ENCODE measurements around the gene FOXO3. TPM values are rescaled to one million over a fixed set of nuclear protein-coding genes. Genes with fewer than 3 reads are reported as not detected.

FOXO3 gene
- total RNA-seq, 1 donor from 2014 or later, result 45.2 TPM

GRCh38 chr6:108625581-108625980, 64.9 kb downstream of the FOXO3 start:
- H3K9me3 Mint-ChIP-seq (ENCODE audit: low read depth), result no peaks in the 10 kb centered on the region
- no peak for DNase-seq (ENCODE audit: low spot score, unreplicated experiment)
- TF ChIP-seq, protein P1, sequence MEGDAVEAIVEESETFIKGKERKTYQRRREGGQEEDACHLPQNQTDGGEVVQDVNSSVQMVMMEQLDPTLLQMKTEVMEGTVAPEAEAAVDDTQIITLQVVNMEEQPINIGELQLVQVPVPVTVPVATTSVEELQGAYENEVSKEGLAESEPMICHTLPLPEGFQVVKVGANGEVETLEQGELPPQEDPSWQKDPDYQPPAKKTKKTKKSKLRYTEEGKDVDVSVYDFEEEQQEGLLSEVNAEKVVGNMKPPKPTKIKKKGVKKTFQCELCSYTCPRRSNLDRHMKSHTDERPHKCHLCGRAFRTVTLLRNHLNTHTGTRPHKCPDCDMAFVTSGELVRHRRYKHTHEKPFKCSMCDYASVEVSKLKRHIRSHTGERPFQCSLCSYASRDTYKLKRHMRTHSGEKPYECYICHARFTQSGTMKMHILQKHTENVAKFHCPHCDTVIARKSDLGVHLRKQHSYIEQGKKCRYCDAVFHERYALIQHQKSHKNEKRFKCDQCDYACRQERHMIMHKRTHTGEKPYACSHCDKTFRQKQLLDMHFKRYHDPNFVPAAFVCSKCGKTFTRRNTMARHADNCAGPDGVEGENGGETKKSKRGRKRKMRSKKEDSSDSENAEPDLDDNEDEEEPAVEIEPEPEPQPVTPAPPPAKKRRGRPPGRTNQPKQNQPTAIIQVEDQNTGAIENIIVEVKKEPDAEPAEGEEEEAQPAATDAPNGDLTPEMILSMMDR (IDR thresholded peaks at IDR 0.05; ENCODE audit: unreplicated experiment), result no peak
- no peaks in the 10 kb centered on the region for H3K27me3 Mint-ChIP-seq
- peaks cover 2% of the 10 kb centered on the region for H3K36me3 Mint-ChIP-seq (ENCODE audit: insufficient read depth)
- H3K27ac Mint-ChIP-seq, result no peak overlapping the region
- H3K4me1 Mint-ChIP-seq (ENCODE audit: low read depth), result peaks cover 4% of the 10 kb centered on the region
- no peak overlapping the region for H3K4me3 Mint-ChIP-seq (ENCODE audit: low read depth)

DNA sequence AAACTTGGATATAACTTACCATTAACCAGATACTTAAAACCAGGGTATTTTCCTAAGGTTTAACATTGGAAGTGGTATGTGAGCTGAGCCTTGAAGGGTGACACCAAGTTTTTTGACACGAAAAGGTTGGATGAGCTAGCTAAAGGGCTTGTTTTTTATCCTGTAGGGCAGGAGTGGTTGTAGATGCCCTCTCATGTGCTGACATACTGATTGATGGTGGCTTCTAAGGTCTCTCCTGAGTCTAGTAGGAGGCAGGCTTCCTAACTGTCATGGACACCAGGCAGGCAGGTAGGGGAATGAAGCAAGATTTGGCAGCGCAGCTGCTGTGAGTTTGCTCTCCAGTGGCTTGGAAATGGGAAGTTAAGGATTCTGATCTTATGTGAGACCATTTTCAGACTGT, 66.1 kb downstream of the FOXO3 start:
- no peak overlapping the region for H3K4me3 Mint-ChIP-seq (ENCODE audit: low read depth)
- H3K9me3 Mint-ChIP-seq (ENCODE audit: low read depth), result no peaks in the 10 kb centered on the region
- no peak for DNase-seq (ENCODE audit: low spot score, unreplicated experiment)
- peak overlapping the region; percentile 30 for H3K27ac Mint-ChIP-seq
- TF ChIP-seq, protein P1 (IDR thresholded peaks at IDR 0.05; ENCODE audit: unreplicated experiment), result no peak
- no peaks in the 10 kb centered on the region for H3K27me3 Mint-ChIP-seq
- peaks cover 4% of the 10 kb centered on the region for H3K4me1 Mint-ChIP-seq (ENCODE audit: low read depth)
- peaks cover 2% of the 10 kb centered on the region for H3K36me3 Mint-ChIP-seq (ENCODE audit: insufficient read depth)

DNA sequence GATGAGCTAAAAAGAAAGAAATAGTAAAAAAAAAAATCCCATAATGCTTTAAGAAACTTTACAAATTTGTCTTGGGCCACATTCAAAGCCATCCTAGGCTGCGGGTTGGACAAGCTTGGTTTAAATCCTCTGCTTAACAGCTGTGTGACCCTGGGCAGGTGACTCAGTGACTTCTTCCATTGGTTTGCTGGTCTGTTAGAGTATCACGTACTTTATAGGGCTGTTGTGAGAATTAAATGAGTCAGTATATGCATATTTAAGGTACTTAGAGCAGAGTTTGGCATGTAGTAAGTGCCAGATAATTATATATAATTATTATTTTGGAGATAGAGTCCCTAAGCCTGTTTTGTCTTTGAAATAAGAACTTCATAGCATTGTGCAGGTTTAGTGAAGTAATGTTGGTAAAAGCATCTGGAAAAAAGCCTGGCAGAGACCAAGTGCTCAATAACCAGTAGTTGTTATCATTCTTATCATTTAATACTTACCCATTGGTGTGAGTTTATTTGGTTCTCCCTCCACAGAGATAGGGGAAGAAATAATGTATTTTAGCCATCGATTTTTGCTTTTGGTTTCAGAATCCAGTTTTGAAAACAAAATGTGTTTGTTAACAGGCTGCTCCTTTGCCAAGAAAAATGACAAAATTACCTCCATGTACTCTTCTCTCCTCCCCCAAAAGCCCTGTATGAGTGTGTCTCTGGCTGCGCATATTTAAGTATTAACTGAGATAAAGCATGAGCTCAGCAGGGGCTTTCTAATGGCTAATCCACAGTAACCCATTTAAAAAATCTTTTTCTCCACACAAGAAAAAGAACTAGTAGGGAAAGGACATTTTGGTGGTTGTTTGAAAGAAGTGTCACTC, 67.2 kb downstream of the FOXO3 start:
- Mint-ChIP-seq H3K9me3 (ENCODE audit: low read depth) (no peaks in the 10 kb centered on the region), H3K4me1 (ENCODE audit: low read depth) (peaks cover 7% of the 10 kb centered on the region), H3K27me3 (no peaks in the 10 kb centered on the region), H3K36me3 (ENCODE audit: insufficient read depth) (no peaks in the 10 kb centered on the region), H3K27ac (peak overlapping the region; percentile 50), H3K4me3 (ENCODE audit: low read depth) (no peak overlapping the region)
- TF ChIP-seq, protein P1 (IDR thresholded peaks at IDR 0.05; ENCODE audit: unreplicated experiment), result no peak
- DNase-seq (ENCODE audit: low spot score, unreplicated experiment), result no peak

GRCh38 chr6:108630050-108630714, 69.5 kb downstream of the FOXO3 start:
- Mint-ChIP-seq H3K27me3 (no peaks in the 10 kb centered on the region), H3K4me3 (ENCODE audit: low read depth) (no peak overlapping the region), H3K36me3 (ENCODE audit: insufficient read depth) (no peaks in the 10 kb centered on the region), H3K4me1 (ENCODE audit: low read depth) (peaks cover 12% of the 10 kb centered on the region), H3K27ac (peak overlapping the region; percentile 42), H3K9me3 (ENCODE audit: low read depth) (no peaks in the 10 kb centered on the region)
- DNase-seq (ENCODE audit: low spot score, unreplicated experiment), result no peak
- TF ChIP-seq, protein P1 (IDR thresholded peaks at IDR 0.05; ENCODE audit: unreplicated experiment), result no peak

DNA sequence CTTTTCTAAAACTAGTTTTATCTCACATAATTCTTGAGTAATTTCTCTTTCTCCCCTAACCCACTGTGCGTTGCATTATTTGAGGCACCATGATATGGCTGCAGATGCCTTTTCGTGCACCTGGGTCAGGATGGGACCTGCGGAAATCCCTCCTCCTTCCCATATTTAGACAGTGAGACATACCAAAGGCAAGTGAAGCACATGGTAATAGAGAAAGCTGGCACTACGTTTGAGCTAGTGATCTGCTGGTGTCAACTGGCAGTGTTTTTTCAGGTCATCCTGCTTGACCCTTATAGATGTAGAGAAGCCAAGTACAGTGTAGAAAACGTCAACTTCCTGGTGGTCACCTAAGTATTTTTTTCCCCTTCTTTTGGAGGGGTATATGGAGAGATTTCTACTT, 71.7 kb downstream of the FOXO3 start:
- TF ChIP-seq, protein P1 (IDR thresholded peaks at IDR 0.05; ENCODE audit: unreplicated experiment), result no peak
- Mint-ChIP-seq H3K27me3 (no peaks in the 10 kb centered on the region), H3K27ac (no peak overlapping the region), H3K9me3 (ENCODE audit: low read depth) (no peaks in the 10 kb centered on the region), H3K4me3 (ENCODE audit: low read depth) (no peak overlapping the region), H3K4me1 (ENCODE audit: low read depth) (peaks cover 10% of the 10 kb centered on the region), H3K36me3 (ENCODE audit: insufficient read depth) (no peaks in the 10 kb centered on the region)
- DNase-seq (ENCODE audit: low spot score, unreplicated experiment), result no peak

Data from progenitor cell of endocrine pancreas (in vitro differentiated cells).